GM15510 (cell line): Measurements from ENCODE around the gene NEK3.

Experiments used
- POLR2A ChIP-seq: IDR thresholded peaks from 3 replicates; pipeline ENCODE4 v1.6.1; 2011; ENCODE audit warnings: borderline replicate concordance; ENCODE audit not compliant: insufficient read length; ENCODE audit errors: extremely low read depth

Gene NEK3

GRCh38 chr13:52156724-52157261 is 2.6 kb downstream of the NEK3 start:
- TF ChIP-seq POLR2A, result no peak

- TF ChIP-seq POLR2A, result no peak
Measured at GRCh38 chr13:52155177-52155576, 4.2 kb downstream of the NEK3 start.

- TF ChIP-seq POLR2A, result no peak
Measured at GRCh38 chr13:52147225-52147624, 12.2 kb downstream of the NEK3 start.

DNA sequence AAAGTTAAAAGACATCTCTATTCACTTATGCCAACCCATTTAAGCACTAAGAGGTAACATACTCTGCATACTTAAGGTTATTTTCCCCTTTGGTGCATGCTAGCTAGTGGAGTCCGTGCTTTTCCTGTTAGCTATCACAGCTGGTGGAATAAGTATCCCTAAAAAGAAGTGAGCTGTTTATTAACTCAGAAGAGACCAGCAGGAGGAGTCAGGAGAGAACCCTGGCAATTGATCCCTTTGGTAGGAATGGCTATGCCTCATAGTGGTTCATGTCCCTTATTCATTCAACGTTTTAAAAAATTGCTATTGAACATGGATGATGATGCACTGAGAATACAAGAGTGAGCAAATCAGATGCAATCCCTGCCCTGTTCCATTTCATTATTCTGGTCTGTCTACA is 18.1 kb downstream of the NEK3 start:
- no peak for TF ChIP-seq POLR2A

DNA sequence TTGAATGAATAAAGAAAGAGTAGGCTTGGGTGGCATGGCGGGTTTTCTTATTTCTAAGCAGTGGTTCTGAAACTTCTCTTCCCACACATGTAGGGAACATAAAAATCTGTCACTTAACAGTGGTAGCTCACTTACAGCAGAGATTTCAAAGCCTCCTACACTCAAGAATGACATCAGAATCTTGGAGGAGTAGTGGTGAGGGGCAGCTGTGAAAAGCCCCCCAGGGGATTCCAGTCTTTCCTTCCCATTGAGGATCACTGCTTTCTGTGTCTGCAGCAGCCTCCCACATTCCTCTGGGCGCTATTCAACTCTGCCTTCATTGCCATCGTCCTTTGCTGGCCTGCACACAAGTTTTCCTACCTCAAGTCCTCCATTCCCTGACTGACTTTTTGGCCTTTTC is 21.9 kb downstream of the NEK3 start:
- no peak for TF ChIP-seq POLR2A

DNA sequence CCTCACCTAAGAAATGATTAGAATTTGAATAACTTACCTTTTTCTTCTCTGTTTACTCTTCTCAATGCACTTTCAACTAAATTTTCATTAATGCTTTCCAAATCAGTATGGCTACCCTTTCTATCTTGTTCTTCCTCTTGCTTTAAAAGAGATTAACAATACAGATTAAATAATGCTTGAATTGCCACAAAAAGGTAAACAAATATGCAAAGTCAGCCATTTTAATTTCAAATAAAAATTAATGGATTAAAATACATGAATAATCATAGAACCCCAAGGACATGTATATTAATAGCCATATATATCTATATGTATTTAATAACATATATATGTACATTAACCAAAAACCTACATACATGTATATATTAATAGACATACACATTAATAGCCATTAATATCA is 22.6 kb downstream of the NEK3 start:
- TF ChIP-seq POLR2A, result no peak

DNA sequence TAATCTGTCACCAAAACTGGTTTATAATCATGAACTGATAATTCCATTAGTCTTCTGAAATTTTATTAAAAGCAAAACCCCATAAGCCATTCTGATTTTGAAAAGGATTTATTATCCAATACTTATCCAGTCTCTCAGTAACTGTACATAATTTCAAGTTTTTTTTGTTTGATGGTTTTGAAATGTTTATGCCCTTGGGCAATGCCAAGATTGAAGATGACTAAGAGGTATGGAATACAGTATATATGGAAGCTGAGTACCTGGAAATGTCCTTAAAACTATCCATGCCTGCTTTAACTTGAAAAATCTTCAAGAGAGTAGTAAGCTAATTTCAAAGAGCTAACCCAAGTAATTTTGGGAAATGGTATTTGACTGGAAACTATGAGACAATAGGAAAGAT is 28.8 kb downstream of the NEK3 start:
- TF ChIP-seq POLR2A, result no peak

GRCh38 chr13:52128714-52129700 is 30.4 kb downstream of the NEK3 start, which contains the start of gene NEK5:
TSS of gene NEK5 (minus strand) at chr13:52129073. CDS start at chr13:52127482, 1,591 bp downstream.
- TF ChIP-seq POLR2A, result no peak

DNA sequence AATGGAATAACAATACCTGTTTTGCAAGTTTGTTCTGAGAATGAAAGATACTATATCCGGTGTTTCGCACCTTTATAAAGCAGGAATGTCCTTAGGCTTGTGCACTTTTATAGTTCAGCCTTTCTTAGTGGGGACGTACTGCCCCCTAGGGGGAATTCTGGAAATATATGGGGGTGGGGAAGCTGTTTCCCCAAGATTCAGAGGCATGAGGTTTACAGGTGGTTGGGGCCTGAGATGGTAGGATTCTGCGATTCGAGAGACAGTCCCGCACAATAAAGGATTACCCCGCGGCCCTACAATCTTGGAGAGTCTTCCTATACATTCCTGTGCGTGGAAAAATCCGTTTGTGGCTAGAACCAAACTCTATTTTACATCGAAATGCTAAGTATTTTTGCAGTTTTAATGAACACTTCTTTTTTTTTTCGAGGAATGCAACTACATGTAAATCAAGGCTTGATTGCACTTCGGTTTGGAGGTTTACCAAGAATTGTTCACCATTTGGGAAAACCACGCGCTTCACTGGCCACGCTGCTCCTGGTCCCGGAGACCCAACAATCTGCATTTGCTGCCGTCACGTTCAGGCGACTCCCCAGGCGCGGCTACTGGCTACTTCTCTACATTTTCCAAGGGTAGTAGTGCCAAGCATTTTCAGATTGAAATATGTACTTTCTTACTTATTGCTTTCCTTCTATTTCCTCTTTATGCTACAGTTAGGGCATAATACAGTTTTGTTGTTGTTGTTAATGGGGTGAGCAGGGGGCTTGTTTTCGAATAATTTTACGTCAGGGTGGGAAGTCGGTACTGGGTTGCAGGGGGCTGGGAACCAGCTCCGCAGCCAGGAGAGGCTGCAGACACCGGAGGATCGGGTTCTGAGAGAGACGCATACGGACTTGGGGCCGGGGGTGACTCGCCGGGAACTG is 31.4 kb downstream of the NEK3 start:
- TF ChIP-seq POLR2A, result no peak

DNA sequence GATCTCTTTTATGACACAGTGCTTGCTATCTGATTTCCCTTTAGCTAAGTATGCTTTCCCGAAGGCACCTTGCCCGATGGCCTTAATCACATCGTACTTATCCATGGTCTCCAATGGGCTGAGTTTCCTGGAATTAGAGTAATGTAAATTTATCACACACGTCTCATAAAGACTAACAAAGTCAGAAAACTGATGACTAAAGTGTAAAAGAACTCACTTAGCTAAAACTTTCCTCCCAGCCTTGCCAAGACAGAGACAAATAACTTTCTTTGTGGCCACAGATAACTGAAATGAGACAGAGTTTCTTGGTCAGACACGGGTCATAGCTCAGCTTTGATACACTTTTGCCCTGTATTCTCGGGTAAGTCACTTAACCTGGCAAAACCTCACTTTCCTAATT is 32.0 kb downstream of the NEK3 start:
- no peak for TF ChIP-seq POLR2A

DNA sequence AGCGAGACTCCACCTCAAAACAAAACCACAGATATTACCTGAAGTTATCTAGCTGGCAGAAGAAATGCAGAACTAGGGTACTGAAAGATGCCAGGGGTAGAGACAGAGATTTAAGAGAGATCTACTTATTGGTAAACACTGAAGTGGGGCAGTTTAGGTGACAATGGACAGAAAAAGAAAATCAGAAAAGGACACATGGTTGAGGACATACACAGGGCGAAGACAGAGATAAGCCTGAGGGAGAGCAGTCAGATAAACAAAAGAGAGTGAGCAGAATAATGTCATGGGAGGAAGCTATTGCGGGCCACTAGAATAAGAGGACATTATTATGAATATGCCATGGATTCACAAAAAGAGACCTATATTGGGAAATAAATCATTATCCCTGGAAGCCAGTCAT is 33.9 kb downstream of the NEK3 start:
- TF ChIP-seq POLR2A, result no peak

DNA sequence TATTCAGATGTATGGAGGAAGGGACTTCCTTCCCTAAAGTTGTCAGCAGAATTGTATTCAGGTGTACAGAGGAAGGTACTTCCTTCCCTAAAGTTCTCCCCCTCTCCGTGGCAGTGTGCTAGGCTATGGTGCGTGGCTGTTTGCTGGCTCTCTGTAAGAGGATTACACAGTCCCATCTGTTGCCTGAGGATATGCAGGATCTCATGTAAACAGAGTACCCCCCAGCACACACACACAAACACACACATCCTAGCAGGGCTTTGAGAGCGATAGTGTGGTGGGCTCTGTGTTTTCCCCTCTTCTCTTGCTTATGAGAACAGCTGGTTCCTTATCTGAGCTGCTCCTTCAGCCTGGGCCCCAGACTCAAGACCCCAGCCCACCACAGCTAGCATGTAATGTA is 40.8 kb downstream of the NEK3 start:
- no peak for TF ChIP-seq POLR2A

DNA sequence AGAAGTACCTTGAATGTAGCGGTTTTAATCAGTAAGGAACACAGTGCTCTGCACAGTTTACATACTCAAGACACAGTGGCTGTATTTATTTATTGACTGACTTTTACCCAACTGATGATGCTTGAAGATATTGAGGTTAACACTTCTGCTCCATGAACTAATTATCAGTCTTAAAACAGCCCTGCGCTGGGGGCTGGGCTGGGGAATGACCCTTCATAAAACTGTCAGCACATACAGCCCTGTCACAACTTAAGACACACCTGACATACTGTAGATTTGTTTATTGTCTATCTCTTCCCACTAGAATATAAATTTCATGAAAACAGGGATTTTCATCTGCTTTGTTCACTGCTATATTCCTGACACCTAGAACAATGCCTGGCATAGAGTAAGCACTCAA is 41.3 kb downstream of the NEK3 start:
- TF ChIP-seq POLR2A, result no peak

GRCh38 chr13:52112591-52112990 is 46.8 kb downstream of the NEK3 start:
- TF ChIP-seq POLR2A, result no peak

- TF ChIP-seq POLR2A, result no peak
Measured at GRCh38 chr13:52109116-52109670, 50.2 kb downstream of the NEK3 start.

GRCh38 chr13:52105841-52106240 is 53.6 kb downstream of the NEK3 start:
- no peak for TF ChIP-seq POLR2A

DNA sequence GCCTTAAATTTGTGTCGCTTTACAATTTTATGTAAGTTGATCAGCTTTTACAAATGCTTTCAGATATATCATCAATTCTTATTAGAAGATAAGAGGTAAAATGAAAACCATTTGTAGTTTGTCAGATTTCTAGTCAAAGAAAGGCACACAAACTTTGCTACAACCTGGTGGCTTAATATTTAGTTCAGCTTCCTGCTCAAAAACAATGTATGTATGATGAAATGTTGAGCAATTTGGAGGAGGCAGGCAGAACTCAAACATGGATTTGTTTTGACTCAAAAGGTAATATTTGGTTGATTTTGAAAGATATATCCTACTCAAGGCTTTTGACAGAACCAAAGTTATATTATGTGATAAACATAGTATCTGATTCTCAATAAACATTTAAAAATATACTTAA is 54.8 kb downstream of the NEK3 start:
- TF ChIP-seq POLR2A, result no peak
